HepG2 (cell line): Measurements from ENCODE around the gene VSX1. TPM values are rescaled to one million over a fixed set of nuclear protein-coding genes. Genes with fewer than 3 reads are reported as not detected.

Experiments used
- ARNT ChIP-seq: fragments of 450-650 bp; IDR thresholded peaks from 2 replicates; pipeline ENCODE4 v1.6.1; 2017
- BCL6 ChIP-seq: IDR thresholded peaks from 2 replicates; pipeline ENCODE4 v1.6.1; 2016; ENCODE audit warnings: missing genetic modification reagents, missing compliant biosample characterization
- BHLHE40 ChIP-seq: IDR thresholded peaks from 2 replicates; pipeline ENCODE4 v1.6.1; 2011; ENCODE audit warnings: low read length, improper control_type of control experiment
- CC2D1A ChIP-seq: sonication (generic); formaldehyde crosslinking; IDR thresholded peaks from 2 replicates; pipeline ENCODE4 v1.8.1; 2023; ENCODE audit warnings: mild to moderate bottlenecking, missing genetic modification reagents
- CERS6 ChIP-seq: sonication (generic); formaldehyde crosslinking; IDR thresholded peaks from 2 replicates; pipeline ENCODE4 v1.5.0; 2020; ENCODE audit warnings: missing genetic modification reagents
- EZH2 ChIP-seq: conservative IDR thresholded peaks from 2 replicates; pipeline ENCODE4 v1.6.1; 2012; ENCODE audit warnings: mild to moderate bottlenecking, low read depth, low read length, moderate library complexity
- HNRNPLL ChIP-seq: fragments of 200-400 bp; formaldehyde crosslinking; IDR thresholded peaks from 2 replicates; pipeline ENCODE4 v1.6.1; 2017; ENCODE audit warnings: mild to moderate bottlenecking, low read depth, low read length; ENCODE audit not compliant: poor library complexity, severe bottlenecking
- HOXA5 ChIP-seq: sonication (generic); formaldehyde crosslinking; IDR thresholded peaks from 2 replicates; pipeline ENCODE4 v1.4.0; 2020; ENCODE audit warnings: missing genetic modification reagents
- ISL2 ChIP-seq: sonication (generic); formaldehyde crosslinking; IDR thresholded peaks from 2 replicates; pipeline ENCODE4 v1.5.0; 2020; ENCODE audit warnings: missing genetic modification reagents
- KAT8 ChIP-seq: IDR thresholded peaks from 2 replicates; pipeline ENCODE4 v1.6.1; 2016; ENCODE audit warnings: missing genetic modification reagents, missing compliant biosample characterization
- KDM3A ChIP-seq: IDR thresholded peaks from 2 replicates; pipeline ENCODE4 v1.6.1; 2018; ENCODE audit warnings: low read depth, missing compliant biosample characterization
- KLF12 ChIP-seq: sonication (generic); formaldehyde crosslinking; IDR thresholded peaks from 2 replicates; pipeline ENCODE4 v1.4.0; 2020; ENCODE audit warnings: missing genetic modification reagents, borderline replicate concordance
- MED13 ChIP-seq: sonication (generic); formaldehyde crosslinking; IDR thresholded peaks from 2 replicates; pipeline ENCODE4 v1.5.0; 2020; ENCODE audit warnings: missing genetic modification reagents
- MED8 ChIP-seq: sonication (generic); formaldehyde crosslinking; IDR thresholded peaks from 2 replicates; pipeline ENCODE4 v1.8.1; 2023; ENCODE audit warnings: mild to moderate bottlenecking, missing genetic modification reagents; ENCODE audit not compliant: insufficient replicate concordance
- MTERF4 ChIP-seq: sonication (generic); formaldehyde crosslinking; IDR thresholded peaks from 2 replicates; pipeline ENCODE4 v1.8.0; 2023; ENCODE audit warnings: mild to moderate bottlenecking, missing genetic modification reagents
- NFIB ChIP-seq: sonication (generic); formaldehyde crosslinking; IDR thresholded peaks from 2 replicates; pipeline ENCODE4 v1.9.0; 2021; ENCODE audit warnings: missing genetic modification reagents, mild to moderate bottlenecking, borderline replicate concordance
- NFKB2 ChIP-seq: sonication (generic); formaldehyde crosslinking; IDR thresholded peaks from 2 replicates; pipeline ENCODE4 v1.4.0; 2020; ENCODE audit warnings: missing genetic modification reagents, borderline replicate concordance
- RFXAP ChIP-seq: sonication (generic); formaldehyde crosslinking; IDR thresholded peaks from 2 replicates; pipeline ENCODE4 v1.4.0; 2020; ENCODE audit warnings: missing genetic modification reagents, borderline replicate concordance
- RORA ChIP-seq: sonication (generic); formaldehyde crosslinking; IDR thresholded peaks from 2 replicates; pipeline ENCODE4 v1.5.0; 2020; ENCODE audit warnings: mild to moderate bottlenecking, missing genetic modification reagents, moderate library complexity
- SMAD3 ChIP-seq: sonication (generic); formaldehyde crosslinking; IDR thresholded peaks from 2 replicates; pipeline ENCODE4 v1.4.0; 2020; ENCODE audit warnings: missing genetic modification reagents
- ZBTB43 ChIP-seq: sonication (generic); formaldehyde crosslinking; conservative IDR thresholded peaks from 2 replicates; pipeline ENCODE4 v1.4.0; 2020; ENCODE audit warnings: missing genetic modification reagents
- ZFP41 ChIP-seq: sonication (generic); formaldehyde crosslinking; IDR thresholded peaks from 2 replicates; pipeline ENCODE4 v1.4.0; 2020; ENCODE audit warnings: mild to moderate bottlenecking, missing genetic modification reagents, borderline replicate concordance
- ZFX ChIP-seq: sonication (generic); formaldehyde crosslinking; IDR thresholded peaks from 2 replicates; pipeline ENCODE4 v1.4.0; 2020; ENCODE audit warnings: mild to moderate bottlenecking, low read depth, missing genetic modification reagents, moderate library complexity
- ZKSCAN1 ChIP-seq: fragments of 150-350 bp; IDR thresholded peaks from 2 replicates; pipeline ENCODE4 v1.6.1; 2014; ENCODE audit warnings: low read length
- ZNF10 ChIP-seq: sonication (generic); formaldehyde crosslinking; IDR thresholded peaks from 2 replicates; pipeline ENCODE4 v1.4.0; 2020; ENCODE audit warnings: mild to moderate bottlenecking, low read depth, missing genetic modification reagents, borderline replicate concordance
- ZNF329 ChIP-seq: sonication (generic); formaldehyde crosslinking; IDR thresholded peaks from 2 replicates; pipeline ENCODE4 v1.9.0; 2021; ENCODE audit warnings: low read depth, mild to moderate bottlenecking, missing genetic modification reagents
- ZNF431 ChIP-seq: sonication (generic); formaldehyde crosslinking; IDR thresholded peaks from 2 replicates; pipeline ENCODE4 v1.9.0; 2022; ENCODE audit warnings: missing genetic modification reagents, low read depth, mild to moderate bottlenecking, borderline replicate concordance
- ZNF577 ChIP-seq: sonication (generic); formaldehyde crosslinking; IDR thresholded peaks from 2 replicates; pipeline ENCODE4 v1.4.0; 2020; ENCODE audit warnings: mild to moderate bottlenecking, low read depth, missing genetic modification reagents, borderline replicate concordance
- ZNF75D ChIP-seq: sonication (generic); formaldehyde crosslinking; IDR thresholded peaks from 2 replicates; pipeline ENCODE4 v1.8.1; 2023; ENCODE audit warnings: missing genetic modification reagents, mild to moderate bottlenecking, borderline replicate concordance
- polyA plus RNA-seq, 8 experiments: library from polyadenylated mRNA; depleted of rRNA in 3 of 8; stranded (reverse) in 7 of 8; unstranded in 1 of 8; fragments of >200 nt; fragmentation: Illumina TruSeq in 4 of 8; extraction: Trizol in 4 of 8; gene quantifications; 2 replicates each; pipeline versions ENCODE4 v1.2.1 to v1.2.3, GENCODE V29; 2011 to 2016; ENCODE audit warnings: low read depth in 4 of 8, missing spikeins in 1 of 8, mixed read lengths in 1 of 8; ENCODE audit not compliant: insufficient read depth in 1 of 8
- total RNA-seq, 5 experiments: library from RNA; depleted of rRNA; stranded (reverse); fragments of >200 nt; fragmentation: Illumina TruSeq; extraction: Trizol; gene quantifications; 2 replicates each; pipeline ENCODE4 v1.2.3, GENCODE V29; 2016; ENCODE audit warnings: low read depth in 1 of 5

The VSX1 gene
- total and polyA plus RNA-seq, 2 of the 13 experiments (the other 11 are each of a cell fraction or from before 2014, with no cell fraction given) = 0.04 TPM; not detected in 1

GRCh38 chr20:25057234-25058050 is 24.5 kb downstream of the VSX1 start (continued):
- TF ChIP-seq HNRNPLL (peak; percentile 85), ZNF431 (CRISPR knock-in tag) (no peak), ZNF10 (no peak), RORA (CRISPR knock-in tag) (no peak), KAT8 (CRISPR knock-in tag) (peak; percentile 29; the same call in 1 of the 2 replicates), ZBTB43 (CRISPR knock-in tag) (peak; percentile 60; the same call in 1 of the 2 replicates), ARNT (no peak), MTERF4 (peak; percentile 21; the same call in 1 of the 2 replicates), MED8 (CRISPR knock-in tag) (no peak), RFXAP (no peak), ZNF75D (CRISPR knock-in tag) (no peak), ZNF577 (CRISPR knock-in tag) (no peak; the same call in 1 of the 2 replicates), CERS6 (no peak), ZFP41 (peak; percentile 73; the same call in 1 of the 2 replicates), MED13 (CRISPR knock-in tag) (no peak), ZKSCAN1 (no peak), ZFX (CRISPR knock-in tag) (peak; percentile 72), HOXA5 (CRISPR knock-in tag) (peak; percentile 49; the same call in 1 of the 2 replicates), CC2D1A (CRISPR knock-in tag) (no peak), ZNF329 (CRISPR knock-in tag) (0 out of 2 replicates have a peak, but pooled peaks have one; percentile 18), EZH2 (no peak), NFIB (CRISPR knock-in tag) (no peak), BHLHE40 (peak; percentile 60; the same call in 1 of the 2 replicates), ISL2 (peak; percentile 53; the same call in 1 of the 2 replicates), NFKB2 (CRISPR knock-in tag) (0 out of 2 replicates have a peak, but pooled peaks have one; percentile 61), BCL6 (CRISPR knock-in tag) (no peak), KLF12 (CRISPR knock-in tag) (peak; percentile 67; the same call in 1 of the 2 replicates), SMAD3 (CRISPR knock-in tag) (no peak), KDM3A (no peak; the same call in 1 of the 2 replicates)
